ENCODE measurements around the gene CORO1C. TPM values are rescaled to one million over a fixed set of nuclear protein-coding genes. Genes with fewer than 3 reads are reported as not detected.

CORO1C gene
- total and polyA plus RNA-seq, 4 donors, result 23.2 to 58.6 (median 41.9) TPM

DNA sequence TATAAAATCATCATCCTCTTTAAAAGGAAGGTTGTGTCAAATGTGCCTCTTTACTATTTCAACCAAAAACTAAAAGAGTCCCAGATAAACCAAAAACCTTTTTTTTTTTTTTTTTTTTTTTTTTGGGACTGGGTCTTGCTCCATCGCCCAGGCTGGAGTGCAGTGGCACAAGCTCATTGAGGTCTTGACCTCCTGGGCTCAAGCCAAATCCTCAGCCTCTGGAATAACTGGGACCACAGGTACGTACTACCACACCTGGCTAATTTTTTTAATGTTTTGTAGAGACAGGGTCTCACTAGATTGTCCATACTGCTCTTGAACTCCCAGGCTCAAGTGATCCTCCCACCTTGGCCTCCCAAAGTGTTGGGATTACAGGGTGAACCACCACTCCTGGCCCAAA, 81.2 kb downstream of the CORO1C start:
- 87% methylated on average over 2 of the region's 2 CpGs for WGBS
- Histone ChIP-seq H3K27me3 (ENCODE audit: control insufficient read depth in 4 of 4, insufficient read depth in 4 of 4, low read length in 3 of 4) (no peaks in the 10 kb centered on the region), H3K27ac (ENCODE audit: low read depth in 1 of 2, low read length in 2 of 2) (no peak overlapping the region), H3K4me3 (ENCODE audit: low read depth in 1 of 3, low read length in 3 of 3) (no peak overlapping the region), H3K9me3 (ENCODE audit: control insufficient read depth in 4 of 4, low read length in 3 of 4) (no peaks in the 10 kb centered on the region), H3K9ac (ENCODE audit: low read depth in 1 of 2, low read length in 2 of 2) (no peak overlapping the region), H3K4me1 (ENCODE audit: control insufficient read depth in 4 of 4, insufficient read depth in 4 of 4, low read length in 3 of 4) (peaks cover 0 to 3% (median 0%) of the 10 kb centered on the region in 4 donors), H3K36me3 (ENCODE audit: control insufficient read depth in 4 of 4, insufficient read depth in 3 of 4, low read depth in 1 of 4, low read length in 3 of 4) (peaks cover 7 to 40% (median 21%) of the 10 kb centered on the region in 4 donors)
- TF ChIP-seq JUND (IDR thresholded peaks at IDR 0.05) (no peak), FOXA1 (IDR thresholded peaks at IDR 0.05) (no peak), EGR1 (IDR thresholded peaks at IDR 0.05; ENCODE audit: low read depth in 2 of 2) (no peak), NR2F2 (IDR thresholded peaks at IDR 0.05) (no peak), TAF1 (conservative IDR thresholded peaks at IDR 0.05) (no peak), RAD21 (IDR thresholded peaks at IDR 0.05) (no peak), HNF4A (conservative IDR thresholded peaks at IDR 0.05) (no peak), FOXA2 (IDR thresholded peaks at IDR 0.05) (no peak), YY1 (IDR thresholded peaks at IDR 0.05) (no peak), REST (IDR thresholded peaks at IDR 0.05) (no peak), HNF4G (IDR thresholded peaks at IDR 0.05) (no peak), CTCF (IDR thresholded peaks at IDR 0.05; ENCODE audit: low read depth, low read length, missing input control) (no peak), RXRA (IDR thresholded peaks at IDR 0.05) (no peak)
- TF ChIP-seq, protein P1, sequence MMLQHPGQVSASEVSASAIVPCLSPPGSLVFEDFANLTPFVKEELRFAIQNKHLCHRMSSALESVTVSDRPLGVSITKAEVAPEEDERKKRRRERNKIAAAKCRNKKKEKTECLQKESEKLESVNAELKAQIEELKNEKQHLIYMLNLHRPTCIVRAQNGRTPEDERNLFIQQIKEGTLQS (IDR thresholded peaks at IDR 0.05), result no peak
- DNase-seq (ENCODE audit: low spot score), result no peak

DNA sequence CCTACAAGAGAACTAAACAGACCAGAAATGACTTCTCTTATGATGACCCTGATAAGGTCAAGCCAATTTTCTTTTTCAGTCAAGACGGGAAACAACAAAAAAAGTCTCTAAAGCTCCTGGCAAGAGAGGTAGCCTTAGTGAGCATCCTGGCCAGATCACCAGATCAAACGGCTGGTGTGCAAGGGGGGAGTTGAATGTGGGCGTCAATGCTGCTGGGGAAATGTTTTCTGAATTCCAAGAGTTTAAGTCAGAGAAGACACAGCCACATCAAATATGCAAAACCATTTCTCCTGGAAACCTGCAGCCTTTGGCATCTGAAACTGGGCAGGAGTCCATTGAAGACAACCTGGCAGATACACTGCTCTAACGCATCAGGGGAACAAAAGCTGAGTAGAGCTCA, 81.6 kb downstream of the CORO1C start:
- H3K27ac ChIP-seq (ENCODE audit: low read depth in 1 of 2, low read length in 2 of 2), result no peak overlapping the region
- no peak for TF ChIP-seq JUND (IDR thresholded peaks at IDR 0.05)
- TF ChIP-seq REST (IDR thresholded peaks at IDR 0.05), result no peak
- TF ChIP-seq EGR1 (IDR thresholded peaks at IDR 0.05; ENCODE audit: low read depth in 2 of 2), result no peak
- no peak for TF ChIP-seq MAX (IDR thresholded peaks at IDR 0.05)
- TF ChIP-seq GABPA (IDR thresholded peaks at IDR 0.05 in 1 of 2, conservative IDR thresholded peaks at IDR 0.05 in 1 of 2), result no peak
- TF ChIP-seq NR2F2 (IDR thresholded peaks at IDR 0.05), result no peak
- TF ChIP-seq RAD21 (IDR thresholded peaks at IDR 0.05), result no peak
- no peak for TF ChIP-seq FOXA1 (IDR thresholded peaks at IDR 0.05)
- TF ChIP-seq RXRA (IDR thresholded peaks at IDR 0.05), result no peak
- no peak for TF ChIP-seq YY1 (IDR thresholded peaks at IDR 0.05)
- 86% methylated on average over 4 of the region's 4 CpGs for WGBS
- no peaks in the 10 kb centered on the region for H3K9me3 ChIP-seq (ENCODE audit: control insufficient read depth in 4 of 4, low read length in 3 of 4)
- no peaks in the 10 kb centered on the region for H3K27me3 ChIP-seq (ENCODE audit: control insufficient read depth in 4 of 4, insufficient read depth in 4 of 4, low read length in 3 of 4)
- no peak overlapping the region for H3K9ac ChIP-seq (ENCODE audit: low read depth in 1 of 2, low read length in 2 of 2)
- H3K36me3 ChIP-seq (ENCODE audit: control insufficient read depth in 4 of 4, insufficient read depth in 3 of 4, low read depth in 1 of 4, low read length in 3 of 4), result peaks cover 7 to 42% (median 21%) of the 10 kb centered on the region in 4 donors
- H3K4me3 ChIP-seq (ENCODE audit: low read depth in 1 of 3, low read length in 3 of 3), result no peak overlapping the region
- H3K4me1 ChIP-seq (ENCODE audit: control insufficient read depth in 4 of 4, insufficient read depth in 4 of 4, low read length in 3 of 4), result peaks cover 0 to 5% (median 0%) of the 10 kb centered on the region in 4 donors
- DNase-seq (ENCODE audit: low spot score), result no peak

Measured in liver (tissue), 9 donors.